Parathyroid adenoma (tissue), 2 donors: ENCODE results near the gene DPYSL5.
"Not testable (repeated sequence)": the region's sequence is repeated elsewhere in the genome, so short reads cannot be mapped to it uniquely, and the experiment has no call there.

ENCODE experiments used
- H2AFZ ChIP-seq: fragments of 300-600 bp; sonication (generic); one replicate; pipeline ENCODE4 v1.7.0; 2017; ENCODE audit warnings: antibody characterized with exemption, mild to moderate bottlenecking
- H3K27ac ChIP-seq: fragments of 300-600 bp; sonication (generic); one replicate; pipeline ENCODE4 v1.7.0; 2017
- H3K27me3 ChIP-seq: fragments of 300-600 bp; sonication (generic); one replicate; pipeline ENCODE4 v1.7.0; 2017; ENCODE audit warnings: low read length; ENCODE audit not compliant: control insufficient read depth, insufficient read depth
- H3K36me3 ChIP-seq: fragments of 300-600 bp; sonication (generic); one replicate; pipeline ENCODE4 v1.7.0; 2017; ENCODE audit warnings: low read length; ENCODE audit not compliant: control insufficient read depth, insufficient read depth
- H3K4me1 ChIP-seq: fragments of 300-600 bp; sonication (generic); one replicate; pipeline ENCODE4 v1.7.0; 2017; ENCODE audit warnings: control low read depth
- H3K4me2 ChIP-seq: fragments of 300-600 bp; sonication (generic); one replicate; pipeline ENCODE4 v1.7.0; 2017; ENCODE audit warnings: low read length
- H3K4me3 ChIP-seq: fragments of 300-600 bp; sonication (generic); one replicate; pipeline ENCODE4 v1.7.0; 2017; ENCODE audit warnings: low read depth, low read length
- H3K79me2 ChIP-seq: fragments of 300-600 bp; sonication (generic); one replicate; pipeline ENCODE4 v1.7.0; 2017; ENCODE audit warnings: control low read depth
- H3K9ac ChIP-seq: fragments of 300-600 bp; sonication (generic); one replicate; pipeline ENCODE4 v1.7.0; 2017; ENCODE audit warnings: mild to moderate bottlenecking
- H3K9me3 ChIP-seq: fragments of 300-600 bp; sonication (generic); one replicate; pipeline ENCODE4 v1.7.0; 2017; ENCODE audit warnings: low read length; ENCODE audit not compliant: control insufficient read depth
- TF ChIP-seq, protein P1 (sequence below): fragments of 300-600 bp; sonication (generic); IDR thresholded peaks from one replicate; pipeline ENCODE4 v1.7.0; 2017; ENCODE audit warnings: antibody characterized with exemption, mild to moderate bottlenecking
- donor health status: primary hyperparathyroidism.

Gene DPYSL5

DNA sequence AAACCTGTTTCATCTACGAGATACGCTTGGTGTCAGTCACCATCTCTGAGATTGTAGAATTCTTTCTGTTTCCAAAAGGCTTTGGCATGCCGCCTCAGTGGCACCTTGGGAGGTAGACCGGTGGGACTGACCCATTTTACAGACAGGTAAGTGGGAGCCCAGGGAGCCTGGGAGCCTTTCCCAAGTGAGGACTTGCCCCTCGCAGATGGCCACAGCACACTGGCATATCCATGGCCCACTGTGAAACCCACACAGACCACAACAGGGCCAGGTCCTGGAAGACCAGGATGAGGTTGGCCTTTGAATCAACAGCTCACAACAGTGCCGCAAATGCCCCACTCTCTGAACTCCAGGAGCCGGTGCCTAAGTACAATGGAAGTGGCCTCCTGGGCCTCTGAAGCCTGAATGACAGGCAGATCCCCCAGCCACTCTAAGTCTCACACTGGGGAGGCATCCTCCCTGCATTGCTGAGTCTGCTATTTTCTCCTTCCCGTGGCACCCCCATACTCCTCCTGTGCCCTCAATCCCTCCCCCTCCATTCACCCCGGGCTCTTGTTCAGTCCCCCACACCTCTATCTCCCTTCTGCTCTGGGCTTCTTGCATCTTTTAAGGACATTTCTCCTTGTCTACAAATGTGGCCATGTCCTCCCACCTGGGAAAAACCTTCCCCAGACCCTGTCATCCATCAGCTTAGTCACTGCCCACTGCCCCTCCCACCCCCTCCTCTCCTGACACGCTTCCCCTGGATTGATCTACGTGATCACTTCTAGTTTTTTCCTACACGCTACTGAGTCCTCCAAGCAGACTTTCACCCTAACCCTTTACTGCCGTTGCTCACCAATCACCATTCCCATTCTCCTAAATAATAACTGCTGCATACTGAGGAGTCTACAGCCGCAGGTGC, 35.9 kb upstream of the DPYSL5 start:
- Histone ChIP-seq H3K9ac (no peak overlapping the region), H3K27me3 (no peaks in the 10 kb centered on the region), H3K79me2 (no peaks in the 10 kb centered on the region), H3K4me3 (no peak overlapping the region), H3K27ac (no peak overlapping the region), H3K9me3 (no peaks in the 10 kb centered on the region), H3K36me3 (no peaks in the 10 kb centered on the region), H3K4me1 (peaks cover 4% of the 10 kb centered on the region), H3K4me2 (no peak overlapping the region), H2AFZ (no peak overlapping the region)
- TF ChIP-seq, protein P1, sequence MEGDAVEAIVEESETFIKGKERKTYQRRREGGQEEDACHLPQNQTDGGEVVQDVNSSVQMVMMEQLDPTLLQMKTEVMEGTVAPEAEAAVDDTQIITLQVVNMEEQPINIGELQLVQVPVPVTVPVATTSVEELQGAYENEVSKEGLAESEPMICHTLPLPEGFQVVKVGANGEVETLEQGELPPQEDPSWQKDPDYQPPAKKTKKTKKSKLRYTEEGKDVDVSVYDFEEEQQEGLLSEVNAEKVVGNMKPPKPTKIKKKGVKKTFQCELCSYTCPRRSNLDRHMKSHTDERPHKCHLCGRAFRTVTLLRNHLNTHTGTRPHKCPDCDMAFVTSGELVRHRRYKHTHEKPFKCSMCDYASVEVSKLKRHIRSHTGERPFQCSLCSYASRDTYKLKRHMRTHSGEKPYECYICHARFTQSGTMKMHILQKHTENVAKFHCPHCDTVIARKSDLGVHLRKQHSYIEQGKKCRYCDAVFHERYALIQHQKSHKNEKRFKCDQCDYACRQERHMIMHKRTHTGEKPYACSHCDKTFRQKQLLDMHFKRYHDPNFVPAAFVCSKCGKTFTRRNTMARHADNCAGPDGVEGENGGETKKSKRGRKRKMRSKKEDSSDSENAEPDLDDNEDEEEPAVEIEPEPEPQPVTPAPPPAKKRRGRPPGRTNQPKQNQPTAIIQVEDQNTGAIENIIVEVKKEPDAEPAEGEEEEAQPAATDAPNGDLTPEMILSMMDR = no peak

DNA sequence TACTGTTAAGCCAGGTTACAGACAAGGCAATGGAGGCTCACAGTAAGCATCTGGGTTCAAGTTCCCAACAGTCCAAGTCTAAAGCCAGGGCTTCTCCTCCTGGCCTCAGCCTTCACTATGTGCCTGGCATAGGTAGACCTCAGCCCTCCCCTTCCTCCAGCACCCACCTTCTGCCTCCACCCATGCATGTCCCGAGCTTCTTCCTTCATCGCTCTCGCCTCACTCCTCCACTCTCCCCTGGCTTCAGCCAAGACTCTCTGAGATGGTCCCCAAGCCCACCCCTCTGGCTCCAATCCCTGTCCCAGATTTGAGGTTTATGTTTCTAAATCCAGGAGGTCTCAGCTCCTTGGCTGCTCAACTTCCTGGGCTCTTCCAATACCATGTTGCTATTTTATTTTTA, 35.2 kb upstream of the DPYSL5 start:
- Histone ChIP-seq H2AFZ (no peak overlapping the region), H3K4me2 (no peak overlapping the region), H3K4me1 (peaks cover under 1% of the 10 kb centered on the region), H3K27ac (no peak overlapping the region), H3K27me3 (no peaks in the 10 kb centered on the region), H3K79me2 (no peaks in the 10 kb centered on the region), H3K4me3 (no peak overlapping the region), H3K9ac (no peak overlapping the region), H3K9me3 (no peaks in the 10 kb centered on the region), H3K36me3 (no peaks in the 10 kb centered on the region)
- TF ChIP-seq, protein P1 = no peak

DNA sequence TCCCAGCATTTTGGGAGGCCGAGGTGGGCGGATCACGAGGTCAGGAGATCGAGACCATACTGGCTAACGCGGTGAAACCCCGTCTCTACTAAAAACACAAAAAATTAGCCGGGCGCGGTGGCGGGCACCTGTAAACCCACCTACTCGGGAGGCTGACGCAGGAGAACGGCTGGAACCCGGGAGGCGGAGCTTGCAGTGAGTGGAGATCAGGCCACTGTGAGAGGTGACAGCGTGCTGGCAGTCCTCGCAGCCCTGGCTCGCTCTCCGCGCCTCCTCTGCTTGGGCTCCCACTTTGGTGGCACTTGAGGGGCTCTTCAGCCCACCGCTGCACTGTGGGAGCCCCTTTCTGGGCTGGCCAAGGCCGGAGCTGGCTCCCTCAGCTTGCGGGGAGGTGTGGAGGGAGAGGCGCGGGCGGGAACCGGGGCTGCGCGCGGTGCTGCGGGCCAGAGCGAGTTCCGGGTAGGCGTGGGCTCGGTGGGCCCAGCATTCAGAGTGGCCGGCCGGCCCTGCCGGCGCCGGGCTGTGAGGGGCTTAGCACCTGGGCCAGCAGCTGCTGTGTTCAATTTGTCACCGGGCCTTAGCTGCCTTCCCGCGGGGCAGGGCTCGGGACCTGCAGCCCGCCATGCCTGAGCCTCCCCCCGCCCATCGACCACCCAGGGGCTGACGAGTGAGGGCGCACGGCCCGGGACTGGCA, 33.7 kb upstream of the DPYSL5 start:
- H3K9me3 ChIP-seq, H3K4me3 ChIP-seq, H3K27ac ChIP-seq, H3K9ac ChIP-seq, H3K4me2 ChIP-seq, H3K4me1 ChIP-seq, H3K79me2 ChIP-seq, H2AFZ ChIP-seq, H3K27me3 ChIP-seq, H3K36me3 ChIP-seq: not testable (repeated sequence)

DNA sequence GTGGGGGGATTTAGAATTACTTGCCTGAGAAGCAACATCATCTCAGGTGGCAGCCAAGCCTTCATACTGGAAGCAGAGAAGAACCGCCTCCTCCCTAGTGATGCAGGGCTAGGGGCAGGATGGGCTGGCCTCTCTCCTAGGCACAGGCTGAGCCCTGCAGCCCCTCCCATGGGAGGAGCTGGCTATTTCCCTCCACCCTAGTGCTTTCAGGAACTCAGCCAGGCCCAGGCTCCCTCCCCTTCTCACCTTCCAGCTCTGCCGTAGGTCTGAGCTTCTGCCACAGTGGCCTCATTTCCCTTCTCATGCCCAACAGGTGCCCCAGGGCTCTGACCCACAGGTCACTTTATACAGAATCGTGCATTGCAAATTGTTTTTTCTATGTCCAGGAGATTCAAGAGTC, 31.0 kb upstream of the DPYSL5 start:
- Histone ChIP-seq H3K27ac (no peak overlapping the region), H3K4me2 (no peak overlapping the region), H3K9ac (no peak overlapping the region), H2AFZ (no peak overlapping the region), H3K9me3 (no peaks in the 10 kb centered on the region), H3K4me1 (no peaks in the 10 kb centered on the region), H3K36me3 (no peaks in the 10 kb centered on the region), H3K79me2 (no peaks in the 10 kb centered on the region), H3K27me3 (no peaks in the 10 kb centered on the region), H3K4me3 (no peak overlapping the region)
- TF ChIP-seq, protein P1 = no peak

DNA sequence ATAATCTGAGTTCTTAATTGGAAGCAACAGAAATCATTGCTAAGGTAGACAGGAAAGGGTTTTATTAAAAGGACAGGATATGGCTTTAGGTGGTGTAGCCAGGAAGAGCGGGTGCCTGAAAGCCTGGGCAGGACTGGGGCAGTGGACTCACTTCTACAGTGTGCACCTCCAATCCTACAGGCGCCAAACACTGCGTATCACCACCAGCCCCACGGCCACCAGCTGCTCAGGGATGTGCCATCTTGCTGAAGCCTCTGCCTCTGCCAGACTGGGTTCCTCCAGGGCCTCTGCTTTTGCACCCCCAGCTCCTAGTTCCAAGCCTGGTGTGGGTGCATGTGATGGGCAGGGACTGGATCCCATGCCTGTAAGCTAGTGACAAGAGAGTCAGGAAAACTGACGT, 29.7 kb upstream of the DPYSL5 start:
- no peak overlapping the region for H3K9ac ChIP-seq
- no peak overlapping the region for H3K27ac ChIP-seq
- H2AFZ ChIP-seq = no peak overlapping the region
- H3K4me3 ChIP-seq = no peak overlapping the region
- TF ChIP-seq, protein P1 = no peak
- H3K27me3 ChIP-seq = no peaks in the 10 kb centered on the region
- no peaks in the 10 kb centered on the region for H3K9me3 ChIP-seq
- H3K4me2 ChIP-seq = no peak overlapping the region
- H3K4me1 ChIP-seq = no peaks in the 10 kb centered on the region
- H3K79me2 ChIP-seq = no peaks in the 10 kb centered on the region
- H3K36me3 ChIP-seq = no peaks in the 10 kb centered on the region
